Loucy (cell line): ENCODE results near the gene DOCK6.

ENCODE experiments used
- EZH2phosphoT487 ChIP-seq: fragments of 200-600 bp; IDR thresholded peaks from 2 replicates; pipeline ENCODE4 v1.6.1; 2018; ENCODE audit warnings: antibody characterized with exemption, mild to moderate bottlenecking, moderate library complexity, borderline replicate concordance
- TF ChIP-seq, protein P1 (sequence below): fragments of 200-600 bp; sonication (generic); conservative IDR thresholded peaks from 2 replicates; pipeline ENCODE4 v1.5.1; 2014; ENCODE audit warnings: mild to moderate bottlenecking, antibody characterized with exemption, low read length

DNA sequence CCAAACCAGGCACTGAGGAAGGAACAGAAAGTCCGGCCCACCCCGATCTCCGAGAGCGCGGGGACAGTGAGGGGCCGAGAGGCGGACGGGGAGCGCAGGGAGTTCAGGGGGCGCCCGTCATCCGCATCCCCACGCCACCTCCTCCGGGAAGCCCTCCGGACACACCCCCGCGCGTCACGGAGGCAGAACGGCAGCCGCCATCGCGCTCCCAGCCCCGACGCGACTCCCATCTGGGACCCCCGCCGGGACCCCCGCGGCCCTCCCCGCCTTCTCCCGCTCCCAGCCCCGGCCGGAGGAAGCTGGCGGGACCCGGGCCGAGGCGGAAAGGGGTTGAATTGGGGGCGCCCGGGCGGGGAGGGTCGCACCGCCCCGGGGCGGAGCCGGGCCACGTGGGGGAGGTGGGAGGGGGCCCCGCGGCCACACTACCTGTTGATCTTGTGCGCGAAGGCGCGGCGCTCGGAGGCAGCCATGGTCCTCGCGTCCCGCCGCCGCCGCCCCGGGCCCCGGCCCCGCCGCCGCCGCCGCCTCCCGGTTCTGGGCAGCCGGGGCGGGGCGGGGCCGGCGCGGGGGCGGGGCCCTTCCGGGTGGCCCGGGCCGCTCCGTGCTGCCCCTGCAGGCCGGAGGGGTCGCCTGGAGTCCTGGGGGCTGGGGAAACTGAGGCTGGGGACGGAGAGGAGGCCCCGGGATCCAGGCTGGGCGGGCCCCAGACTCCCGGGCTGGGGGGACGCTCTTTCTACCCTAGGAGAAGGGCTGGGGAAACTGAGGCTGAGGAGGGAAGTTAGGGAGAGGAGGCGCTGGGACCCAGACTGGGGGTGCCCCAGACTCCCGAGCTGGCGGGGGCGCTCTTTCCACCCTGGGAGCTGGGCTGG, at the start of gene DOCK6:
- TF ChIP-seq EZH2phosphoT487 = no peak
- TF ChIP-seq, protein P1, sequence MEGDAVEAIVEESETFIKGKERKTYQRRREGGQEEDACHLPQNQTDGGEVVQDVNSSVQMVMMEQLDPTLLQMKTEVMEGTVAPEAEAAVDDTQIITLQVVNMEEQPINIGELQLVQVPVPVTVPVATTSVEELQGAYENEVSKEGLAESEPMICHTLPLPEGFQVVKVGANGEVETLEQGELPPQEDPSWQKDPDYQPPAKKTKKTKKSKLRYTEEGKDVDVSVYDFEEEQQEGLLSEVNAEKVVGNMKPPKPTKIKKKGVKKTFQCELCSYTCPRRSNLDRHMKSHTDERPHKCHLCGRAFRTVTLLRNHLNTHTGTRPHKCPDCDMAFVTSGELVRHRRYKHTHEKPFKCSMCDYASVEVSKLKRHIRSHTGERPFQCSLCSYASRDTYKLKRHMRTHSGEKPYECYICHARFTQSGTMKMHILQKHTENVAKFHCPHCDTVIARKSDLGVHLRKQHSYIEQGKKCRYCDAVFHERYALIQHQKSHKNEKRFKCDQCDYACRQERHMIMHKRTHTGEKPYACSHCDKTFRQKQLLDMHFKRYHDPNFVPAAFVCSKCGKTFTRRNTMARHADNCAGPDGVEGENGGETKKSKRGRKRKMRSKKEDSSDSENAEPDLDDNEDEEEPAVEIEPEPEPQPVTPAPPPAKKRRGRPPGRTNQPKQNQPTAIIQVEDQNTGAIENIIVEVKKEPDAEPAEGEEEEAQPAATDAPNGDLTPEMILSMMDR = no peak
